Endothelial cell (in vitro differentiated cells): ENCODE results near the gene GPC3. TPM values are rescaled to one million over a fixed set of nuclear protein-coding genes. Genes with fewer than 3 reads are reported as not detected.
A peak's percentile ranks its signal among the peaks of the same experiment; 100 is the strongest.

Experiments
- DNase-seq: peaks from one replicate; pipeline ENCODE4 v3.0.0; 2021; ENCODE audit warnings: low spot score
- H3K27ac Mint-ChIP-seq: one replicate; pipeline ENCODE4 v1.8.0; 2021; ENCODE audit warnings: mixed read lengths, inconsistent platforms; ENCODE audit not compliant: unreplicated experiment
- H3K27me3 Mint-ChIP-seq: one replicate; pipeline ENCODE4 v1.8.0; 2021; ENCODE audit warnings: mild to moderate bottlenecking, moderate library complexity, mixed read lengths, inconsistent platforms; ENCODE audit not compliant: unreplicated experiment
- H3K36me3 Mint-ChIP-seq: one replicate; pipeline ENCODE4 v1.8.0; 2021; ENCODE audit warnings: mild to moderate bottlenecking, low read depth, mixed read lengths, inconsistent platforms; ENCODE audit not compliant: unreplicated experiment
- H3K4me1 Mint-ChIP-seq: one replicate; pipeline ENCODE4 v1.8.0; 2021; ENCODE audit warnings: mild to moderate bottlenecking, mixed read lengths, inconsistent platforms; ENCODE audit not compliant: unreplicated experiment
- H3K4me3 Mint-ChIP-seq: one replicate; pipeline ENCODE4 v1.8.0; 2021; ENCODE audit warnings: mild to moderate bottlenecking, mixed read lengths, inconsistent platforms; ENCODE audit not compliant: unreplicated experiment
- H3K9me3 Mint-ChIP-seq: one replicate; pipeline ENCODE4 v1.8.0; 2021; ENCODE audit warnings: mixed read lengths, inconsistent platforms; ENCODE audit not compliant: unreplicated experiment
- total RNA-seq: library from RNA; stranded (reverse); fragmentation: NEBNext Ultra II Directional; extraction: Animal tissue kit (Norgen Biotek cat#: 25700); gene quantifications from one replicate; pipeline ENCODE4 v1.2.1, GENCODE V29; 2021; ENCODE audit not compliant: unreplicated experiment
- TF ChIP-seq, protein P1 (sequence below): fragments of 200-600 bp; sonication (generic); IDR thresholded peaks from one replicate; pipeline ENCODE4 v1.5.0; 2021; ENCODE audit warnings: antibody characterized with exemption; ENCODE audit not compliant: unreplicated experiment

The GPC3 gene
- total RNA-seq, 1 donor from 2014 or later = 4.7 TPM

- H3K4me1 Mint-ChIP-seq = no peaks in the 10 kb centered on the region
- TF ChIP-seq, protein P1, sequence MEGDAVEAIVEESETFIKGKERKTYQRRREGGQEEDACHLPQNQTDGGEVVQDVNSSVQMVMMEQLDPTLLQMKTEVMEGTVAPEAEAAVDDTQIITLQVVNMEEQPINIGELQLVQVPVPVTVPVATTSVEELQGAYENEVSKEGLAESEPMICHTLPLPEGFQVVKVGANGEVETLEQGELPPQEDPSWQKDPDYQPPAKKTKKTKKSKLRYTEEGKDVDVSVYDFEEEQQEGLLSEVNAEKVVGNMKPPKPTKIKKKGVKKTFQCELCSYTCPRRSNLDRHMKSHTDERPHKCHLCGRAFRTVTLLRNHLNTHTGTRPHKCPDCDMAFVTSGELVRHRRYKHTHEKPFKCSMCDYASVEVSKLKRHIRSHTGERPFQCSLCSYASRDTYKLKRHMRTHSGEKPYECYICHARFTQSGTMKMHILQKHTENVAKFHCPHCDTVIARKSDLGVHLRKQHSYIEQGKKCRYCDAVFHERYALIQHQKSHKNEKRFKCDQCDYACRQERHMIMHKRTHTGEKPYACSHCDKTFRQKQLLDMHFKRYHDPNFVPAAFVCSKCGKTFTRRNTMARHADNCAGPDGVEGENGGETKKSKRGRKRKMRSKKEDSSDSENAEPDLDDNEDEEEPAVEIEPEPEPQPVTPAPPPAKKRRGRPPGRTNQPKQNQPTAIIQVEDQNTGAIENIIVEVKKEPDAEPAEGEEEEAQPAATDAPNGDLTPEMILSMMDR = no peak
- H3K27ac Mint-ChIP-seq = no peak overlapping the region
- no peak for DNase-seq
- H3K9me3 Mint-ChIP-seq = no peaks in the 10 kb centered on the region
- H3K4me3 Mint-ChIP-seq = no peak overlapping the region
- H3K36me3 Mint-ChIP-seq = no peaks in the 10 kb centered on the region
- H3K27me3 Mint-ChIP-seq = peaks cover 1% of the 10 kb centered on the region
Measured at GRCh38 chrX:133989490-133989889, 4.1 kb upstream of the GPC3 start.

DNA sequence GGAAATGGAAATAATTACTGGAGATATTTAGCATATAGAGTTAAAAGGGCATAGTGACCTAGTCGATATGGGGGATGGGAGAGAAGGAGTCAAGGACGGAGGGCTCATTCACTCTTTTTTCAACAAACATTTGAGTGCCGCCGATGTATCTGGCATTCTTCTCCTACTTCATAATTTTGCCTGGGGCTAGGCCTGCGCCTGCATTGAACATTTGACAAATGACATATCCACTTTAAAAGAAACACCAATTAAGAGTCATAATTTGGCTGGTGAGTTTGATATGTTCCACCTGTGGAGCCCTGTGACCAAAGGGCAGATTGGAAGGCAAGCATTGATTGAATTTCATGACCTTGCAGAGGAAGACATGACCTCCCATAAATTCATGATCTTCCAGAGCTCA, 2.6 kb upstream of the GPC3 start:
- TF ChIP-seq, protein P1 = no peak
- H3K36me3 Mint-ChIP-seq = no peaks in the 10 kb centered on the region
- H3K27ac Mint-ChIP-seq = no peak overlapping the region
- no peaks in the 10 kb centered on the region for H3K4me1 Mint-ChIP-seq
- no peak overlapping the region for H3K4me3 Mint-ChIP-seq
- no peak for DNase-seq
- no peaks in the 10 kb centered on the region for H3K9me3 Mint-ChIP-seq
- peaks cover 3% of the 10 kb centered on the region for H3K27me3 Mint-ChIP-seq

- Mint-ChIP-seq H3K4me3 (no peak overlapping the region), H3K4me1 (no peaks in the 10 kb centered on the region), H3K9me3 (no peaks in the 10 kb centered on the region), H3K27ac (no peak overlapping the region), H3K36me3 (no peaks in the 10 kb centered on the region), H3K27me3 (peaks cover 3% of the 10 kb centered on the region)
- TF ChIP-seq, protein P1 = no peak
- no peak for DNase-seq
Measured at GRCh38 chrX:133987188-133987587, 1.8 kb upstream of the GPC3 start.

DNA sequence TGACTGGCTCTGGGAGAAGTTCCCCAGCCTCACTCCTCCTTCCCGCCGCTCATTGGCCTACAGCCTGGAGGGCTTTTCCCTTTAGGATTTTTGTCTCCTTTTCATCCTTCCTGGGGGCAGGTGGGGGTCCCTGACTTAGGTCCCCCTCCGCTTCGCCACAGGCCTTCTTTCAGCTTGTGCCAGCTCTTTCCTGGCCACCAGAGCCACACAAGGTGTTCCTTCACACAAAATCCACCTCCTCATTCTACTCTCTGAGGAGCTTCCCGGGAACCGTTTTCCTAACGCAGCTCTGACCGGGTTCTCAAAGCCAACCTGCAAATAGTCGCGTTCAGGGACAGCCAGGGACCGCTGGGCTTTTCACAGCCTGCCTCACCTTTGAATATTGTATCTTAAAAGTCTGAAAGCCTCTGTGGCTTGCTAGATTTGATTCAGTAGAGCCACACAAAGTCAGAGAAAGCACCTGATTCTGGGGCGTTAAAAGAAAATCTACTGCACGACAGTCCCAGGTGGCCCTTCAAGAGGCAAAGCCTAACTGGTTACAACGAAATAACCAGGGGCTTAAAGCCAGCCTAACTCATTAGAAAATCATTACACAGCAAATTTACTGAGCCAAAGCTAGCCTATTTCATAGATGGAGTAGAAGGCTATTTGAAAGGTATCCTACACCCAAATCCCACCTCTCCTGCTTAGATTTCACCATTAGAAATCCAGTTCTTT, 731 bp upstream of the GPC3 start:
- Mint-ChIP-seq H3K4me1 (peaks cover 2% of the 10 kb centered on the region), H3K9me3 (no peaks in the 10 kb centered on the region), H3K4me3 (peak overlapping the region; percentile 80), H3K36me3 (no peaks in the 10 kb centered on the region), H3K27ac (no peak overlapping the region), H3K27me3 (peaks cover 3% of the 10 kb centered on the region)
- no peak for DNase-seq
- TF ChIP-seq, protein P1 = no peak

DNA sequence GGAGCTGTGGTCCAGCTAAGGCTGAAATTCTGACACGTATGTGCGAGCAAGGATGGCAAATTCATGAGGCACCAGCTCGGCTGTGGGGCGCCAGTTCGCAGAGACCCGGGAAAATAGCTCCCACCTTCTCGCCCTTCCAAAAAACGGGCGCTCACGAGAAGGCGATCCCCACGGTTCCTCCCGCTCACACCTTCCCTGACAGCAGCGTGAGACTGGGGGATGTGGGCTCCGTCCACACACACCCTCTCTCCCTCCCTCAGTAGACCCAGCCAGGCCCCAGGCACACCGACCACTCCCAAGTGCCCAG, 584 bp downstream of the GPC3 start:
- H3K4me3 Mint-ChIP-seq = no peak overlapping the region
- H3K4me1 Mint-ChIP-seq = peaks cover 4% of the 10 kb centered on the region
- no peaks in the 10 kb centered on the region for H3K9me3 Mint-ChIP-seq
- peaks cover 3% of the 10 kb centered on the region for H3K27me3 Mint-ChIP-seq
- no peak overlapping the region for H3K27ac Mint-ChIP-seq
- TF ChIP-seq, protein P1 = no peak
- no peak for DNase-seq
- no peaks in the 10 kb centered on the region for H3K36me3 Mint-ChIP-seq
